ENCODE data around the gene ADAMTS1. TPM values are rescaled to one million over a fixed set of nuclear protein-coding genes. Genes with fewer than 3 reads are reported as not detected.

The ADAMTS1 gene
- total RNA-seq, 1 donor from 2014 or later, result 59.3 TPM

GRCh38 chr21:26884436-26884835 is 39.2 kb upstream of the ADAMTS1 start:
- Histone ChIP-seq H3K27ac (no peak overlapping the region), H3K27me3 (ENCODE audit: low read depth) (no peaks in the 10 kb centered on the region), H3K4me1 (no peaks in the 10 kb centered on the region), H3K4me3 (no peak overlapping the region), H3K9me3 (no peaks in the 10 kb centered on the region), H3K36me3 (no peaks in the 10 kb centered on the region)
- DNase-seq, result no peak
- intact Hi-C loops (cut with DNase I), result no loop called here
- no peak for ATAC-seq
- TF ChIP-seq CTCF (IDR thresholded peaks at IDR 0.05), result no peak

- ATAC-seq (no peak), DNase-seq (no peak)
- no peak overlapping the region for H3K27ac ChIP-seq
- no peak for TF ChIP-seq CTCF (IDR thresholded peaks at IDR 0.05)
- no peaks in the 10 kb centered on the region for H3K9me3 ChIP-seq
- intact Hi-C loops (cut with DNase I), result no loop called here
- no peak overlapping the region for H3K4me3 ChIP-seq
- H3K36me3 ChIP-seq, result no peaks in the 10 kb centered on the region
- no peaks in the 10 kb centered on the region for H3K27me3 ChIP-seq (ENCODE audit: low read depth)
- H3K4me1 ChIP-seq, result no peaks in the 10 kb centered on the region
Observed at GRCh38 chr21:26883768-26884167, 38.6 kb upstream of the ADAMTS1 start.

GRCh38 chr21:26881504-26882228 is 36.5 kb upstream of the ADAMTS1 start:
- H3K27me3 ChIP-seq (ENCODE audit: low read depth), result no peaks in the 10 kb centered on the region
- no peaks in the 10 kb centered on the region for H3K4me1 ChIP-seq
- DNase-seq (no peak), ATAC-seq (no peak)
- H3K4me3 ChIP-seq, result no peak overlapping the region
- TF ChIP-seq CTCF (IDR thresholded peaks at IDR 0.05), result peak; percentile 43
- H3K9me3 ChIP-seq, result no peaks in the 10 kb centered on the region
- no peaks in the 10 kb centered on the region for H3K36me3 ChIP-seq
- H3K27ac ChIP-seq, result no peak overlapping the region
- intact Hi-C loops (cut with DNase I), result no loop called here

- Histone ChIP-seq H3K4me1 (no peaks in the 10 kb centered on the region), H3K27me3 (ENCODE audit: low read depth) (no peaks in the 10 kb centered on the region), H3K36me3 (no peaks in the 10 kb centered on the region), H3K4me3 (no peak overlapping the region), H3K9me3 (peaks cover 14% of the 10 kb centered on the region), H3K27ac (no peak overlapping the region)
- DNase-seq, result no peak
- ATAC-seq, result no peak
- TF ChIP-seq CTCF (IDR thresholded peaks at IDR 0.05), result no peak
- intact Hi-C loops (cut with DNase I), result no loop called here
Observed at GRCh38 chr21:26877018-26877417, 31.8 kb upstream of the ADAMTS1 start.

- no peaks in the 10 kb centered on the region for H3K36me3 ChIP-seq
- H3K4me3 ChIP-seq, result no peak overlapping the region
- peaks cover 14% of the 10 kb centered on the region for H3K9me3 ChIP-seq
- H3K4me1 ChIP-seq, result no peaks in the 10 kb centered on the region
- no peak for TF ChIP-seq CTCF (IDR thresholded peaks at IDR 0.05)
- intact Hi-C loops (cut with DNase I), result no loop called here
- ATAC-seq (no peak), DNase-seq (no peak)
- no peak overlapping the region for H3K27ac ChIP-seq
- H3K27me3 ChIP-seq (ENCODE audit: low read depth), result no peaks in the 10 kb centered on the region
Observed at GRCh38 chr21:26874347-26874746, 29.1 kb upstream of the ADAMTS1 start.
